ENCODE results near the gene BCLAF3.

The BCLAF3 gene

DNA sequence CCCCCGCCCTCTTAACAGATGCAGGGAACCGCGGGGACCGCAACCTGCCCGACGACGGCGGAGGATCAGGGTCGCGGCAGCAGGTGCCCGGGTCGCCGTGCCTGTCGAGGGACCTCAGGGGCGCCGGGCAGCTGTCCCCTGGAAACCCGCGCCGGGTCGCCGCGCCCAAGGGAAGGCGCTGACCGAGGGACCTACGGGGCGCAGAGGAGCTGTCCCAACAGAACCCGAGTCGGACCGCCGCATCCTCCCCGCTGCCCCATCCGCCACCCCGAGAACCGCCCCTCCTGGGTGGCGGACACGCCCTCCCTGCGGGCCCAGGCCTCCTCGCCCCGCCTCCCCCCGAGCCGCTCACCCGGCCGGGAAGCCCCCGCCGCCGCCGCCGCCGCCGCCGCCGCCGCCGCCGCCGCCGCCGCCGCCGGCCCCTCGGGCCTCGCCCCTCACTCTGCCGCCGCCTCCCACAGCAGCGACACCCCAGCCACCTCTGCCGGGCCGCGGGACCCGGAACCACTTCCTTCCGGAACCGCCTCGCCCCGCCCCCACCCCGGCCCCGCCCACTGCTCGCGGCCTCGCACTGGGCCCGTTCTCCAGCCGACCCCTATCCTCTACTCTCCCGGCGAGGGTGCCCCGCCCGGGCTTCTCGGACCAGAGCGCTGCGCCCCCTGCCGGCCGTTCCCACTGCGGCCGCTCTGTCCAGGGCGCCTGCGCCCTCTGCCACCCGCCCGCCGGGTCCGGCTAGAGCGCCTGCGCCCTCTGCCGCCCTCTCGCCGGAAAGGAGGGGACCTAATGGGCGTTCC, at the start of gene BCLAF3:
TSS of gene BCLAF3 (minus strand) at position 506 of the 794 bp plus-strand sequence. CDS start 20,797 bp downstream, outside the sequence.
- peak; percentile 85 for DNase-seq

GRCh38 chrX:20038966-20039365, 48.1 kb upstream of the BCLAF3 start:
- DNase-seq = no peak

DNA sequence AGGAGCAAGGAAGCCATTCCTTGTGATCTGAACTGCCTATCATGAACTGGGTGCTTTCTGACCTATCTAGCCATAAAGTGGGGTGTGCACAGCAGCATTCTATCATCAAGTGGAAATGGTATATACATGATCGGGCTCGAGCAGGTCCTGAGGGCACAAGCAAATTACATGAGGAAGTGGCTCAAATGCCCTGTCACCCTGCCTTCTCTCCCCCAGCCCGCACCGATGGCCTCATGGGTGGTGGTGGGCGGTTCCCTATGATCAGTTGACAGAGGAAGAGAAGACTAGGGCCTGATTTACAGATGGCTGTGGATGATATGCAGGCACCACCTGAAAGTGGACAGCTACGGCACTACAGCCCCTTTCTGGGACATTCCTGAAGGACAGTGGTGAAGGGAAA, 46.3 kb upstream of the BCLAF3 start:
- DNase-seq = no peak

GRCh38 chrX:20032201-20032600, 41.3 kb upstream of the BCLAF3 start:
- no peak for DNase-seq

DNA sequence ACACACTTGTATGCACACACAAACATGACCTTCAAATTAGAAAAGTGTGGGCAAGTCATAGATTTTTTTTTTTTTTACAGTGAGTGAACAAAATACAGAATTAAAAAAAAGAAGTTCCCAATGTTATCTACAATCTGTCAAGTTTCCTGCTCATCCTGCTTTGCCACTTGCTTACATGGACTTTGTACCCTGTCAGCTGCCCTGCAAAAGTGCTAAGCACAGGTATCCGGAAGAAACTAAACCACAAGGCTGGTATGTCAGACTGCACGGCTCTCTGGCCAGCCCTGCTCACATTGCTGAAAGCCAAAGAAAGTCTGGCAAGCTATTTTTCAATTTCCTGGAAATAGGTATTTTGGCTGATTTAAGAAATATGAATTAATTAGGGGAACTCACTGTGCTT, 38.9 kb upstream of the BCLAF3 start:
- no peak for DNase-seq

DNA sequence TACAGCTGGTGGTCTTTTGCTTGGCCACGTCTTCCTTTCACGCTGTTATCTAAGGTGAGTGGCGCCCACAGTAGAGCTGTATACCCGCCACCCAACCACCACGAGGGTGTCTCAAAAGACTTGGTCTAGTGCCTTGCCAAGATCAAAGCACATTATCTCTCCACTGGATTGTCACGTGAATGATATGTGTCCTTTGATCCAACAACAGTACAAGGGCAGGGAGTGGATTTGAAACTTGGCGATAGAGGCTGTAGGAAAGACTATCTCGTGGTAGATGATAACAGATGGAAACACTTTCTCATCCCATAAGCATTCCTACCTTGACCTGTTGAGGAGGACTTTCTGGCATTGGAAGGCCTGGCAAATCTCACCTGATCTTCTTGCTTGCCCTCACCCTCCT, 37.7 kb upstream of the BCLAF3 start:
- no peak for DNase-seq

DNA sequence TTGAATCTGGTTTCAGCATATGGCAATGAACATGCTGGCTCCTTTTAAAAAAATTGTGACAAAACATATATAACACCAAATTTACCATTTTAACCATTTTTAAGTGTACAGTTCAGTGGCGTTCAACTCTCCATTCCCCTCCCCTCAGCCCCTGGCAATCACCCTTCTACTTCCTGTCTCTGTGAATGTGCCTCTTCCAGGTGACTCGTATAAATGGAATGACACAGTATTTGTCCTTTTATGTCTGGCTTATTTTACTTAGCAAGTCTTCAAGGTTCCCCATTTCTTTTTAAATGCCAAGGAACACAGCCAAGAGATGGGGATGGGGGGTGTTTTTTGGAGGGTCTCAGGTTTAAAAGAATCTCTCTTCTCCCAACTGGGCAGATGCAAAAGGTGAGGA, 35.4 kb upstream of the BCLAF3 start:
- DNase-seq = no peak

GRCh38 chrX:20019672-20020365, 29.0 kb upstream of the BCLAF3 start:
- no peak for DNase-seq

GRCh38 chrX:20016616-20016945, 25.7 kb upstream of the BCLAF3 start:
- DNase-seq = no peak

GRCh38 chrX:20015945-20016615, 25.2 kb upstream of the BCLAF3 start:
- DNase-seq = no peak

DNA sequence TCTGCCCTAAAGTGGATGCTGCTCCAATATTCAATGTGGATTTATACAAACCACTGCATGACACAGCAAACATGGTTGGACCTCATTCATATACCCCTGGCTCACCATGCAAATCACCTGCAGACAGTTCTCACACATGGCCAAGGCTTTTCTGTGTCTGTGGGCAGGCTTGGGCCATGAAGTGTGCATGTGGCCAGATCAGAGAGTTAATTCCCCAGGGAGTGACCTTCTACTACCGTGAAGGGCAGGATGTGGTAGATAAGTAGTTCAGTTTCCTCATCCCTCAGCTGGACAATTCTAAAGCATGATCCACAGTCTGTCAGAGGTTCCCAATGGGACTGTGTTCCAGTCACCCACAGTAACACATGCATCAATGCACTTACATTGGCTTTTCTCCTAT, 24.6 kb upstream of the BCLAF3 start:
- no peak for DNase-seq

DNA sequence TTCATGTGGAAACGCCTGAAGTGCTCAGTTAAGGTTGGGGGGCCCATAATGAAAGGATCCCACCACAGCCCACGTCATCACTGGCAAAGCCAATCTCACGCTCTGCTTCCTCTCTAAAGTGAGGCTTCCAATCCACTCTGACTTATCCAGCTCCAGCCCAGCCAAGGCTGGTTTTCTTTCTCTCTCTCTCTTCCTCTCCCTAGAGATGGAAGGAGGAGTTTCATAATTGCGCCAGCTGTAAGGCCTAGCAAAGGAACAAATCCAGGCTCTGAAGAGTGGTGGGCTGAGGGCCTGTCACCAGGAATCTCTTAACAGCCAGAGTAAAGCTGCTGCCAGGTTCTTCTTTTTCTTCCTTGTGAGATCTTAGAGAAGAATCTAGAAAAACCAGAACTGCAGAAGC, 20.7 kb upstream of the BCLAF3 start:
- no peak for DNase-seq

GRCh38 chrX:20007962-20008622, 17.2 kb upstream of the BCLAF3 start:
- DNase-seq = no peak

GRCh38 chrX:20005883-20006282, 15.0 kb upstream of the BCLAF3 start:
- DNase-seq = no peak

GRCh38 chrX:20001588-20001987, 10.7 kb upstream of the BCLAF3 start:
- DNase-seq = no peak

DNA sequence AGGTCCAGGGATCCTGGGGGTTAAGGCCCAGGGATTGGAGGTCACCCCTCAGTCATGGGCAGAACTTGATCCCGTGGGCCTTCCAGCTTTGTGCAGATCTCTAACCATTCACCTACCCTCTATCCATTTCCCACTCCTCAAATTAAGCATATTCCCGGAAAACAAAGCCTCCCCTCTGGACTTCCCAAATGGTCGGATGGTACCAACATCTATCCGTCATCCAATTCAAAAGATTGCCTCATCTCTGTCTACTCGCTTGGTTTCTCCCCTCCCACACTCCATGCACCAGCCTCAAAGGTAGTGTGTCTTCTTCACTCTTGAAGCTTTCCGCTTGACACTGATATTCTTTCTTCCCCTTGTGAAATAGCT, 473 bp upstream of the BCLAF3 start:
- peak; percentile 12 for DNase-seq

GRCh38 chrX:19990151-19990555, 708 bp downstream of the BCLAF3 start:
- no peak for DNase-seq

DNA sequence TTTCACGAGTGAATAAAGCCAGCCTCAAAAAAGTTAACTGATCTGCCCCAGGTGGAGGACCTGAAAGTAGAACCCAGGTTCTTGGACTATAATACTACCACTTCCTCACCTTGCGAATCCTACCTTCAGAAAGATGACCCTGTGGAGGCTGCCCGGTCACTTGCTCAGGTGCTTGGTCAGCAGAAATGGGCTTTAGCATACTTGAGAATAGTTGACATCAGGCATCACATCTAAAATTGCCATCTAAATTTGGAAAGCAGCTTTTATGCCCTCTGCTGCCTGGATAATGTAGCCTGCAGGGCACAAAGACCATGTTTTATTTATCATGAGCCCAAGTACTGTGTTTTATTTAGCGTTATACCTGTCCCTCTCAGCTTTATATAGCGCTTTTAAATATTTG, 3.0 kb downstream of the BCLAF3 start:
- DNase-seq = no peak

GRCh38 chrX:19986531-19986930, 4.3 kb downstream of the BCLAF3 start:
- DNase-seq = no peak

DNA sequence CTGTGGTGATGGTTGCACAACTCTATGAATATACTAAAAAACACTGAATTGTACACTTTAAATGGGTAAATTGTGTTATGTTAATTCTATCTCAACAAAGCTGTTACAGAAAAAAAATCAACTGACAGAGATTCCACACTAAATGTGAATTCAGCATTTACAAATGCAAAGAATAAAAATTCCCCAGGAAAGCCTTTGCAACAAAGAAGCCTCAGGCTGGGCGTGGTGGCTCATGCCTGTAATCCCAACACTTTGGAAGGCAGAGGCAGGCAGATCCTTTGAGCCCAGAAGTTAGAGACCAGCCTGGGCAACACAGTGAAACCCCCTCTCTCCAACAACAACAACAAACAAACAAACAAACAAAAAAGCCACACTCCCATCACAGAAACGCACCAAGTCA, 8.9 kb downstream of the BCLAF3 start:
- DNase-seq = no peak

- no peak for DNase-seq
Observed at GRCh38 chrX:19975845-19976244, 15.0 kb downstream of the BCLAF3 start.

GRCh38 chrX:19972984-19973383, 17.9 kb downstream of the BCLAF3 start:
- DNase-seq = no peak

- no peak for DNase-seq
Observed at GRCh38 chrX:19968276-19968675, 22.6 kb downstream of the BCLAF3 start.

GRCh38 chrX:19966056-19966455, 24.8 kb downstream of the BCLAF3 start:
- no peak for DNase-seq
